ENCODE results near the gene CDKAL1.

The CDKAL1 gene

DNA sequence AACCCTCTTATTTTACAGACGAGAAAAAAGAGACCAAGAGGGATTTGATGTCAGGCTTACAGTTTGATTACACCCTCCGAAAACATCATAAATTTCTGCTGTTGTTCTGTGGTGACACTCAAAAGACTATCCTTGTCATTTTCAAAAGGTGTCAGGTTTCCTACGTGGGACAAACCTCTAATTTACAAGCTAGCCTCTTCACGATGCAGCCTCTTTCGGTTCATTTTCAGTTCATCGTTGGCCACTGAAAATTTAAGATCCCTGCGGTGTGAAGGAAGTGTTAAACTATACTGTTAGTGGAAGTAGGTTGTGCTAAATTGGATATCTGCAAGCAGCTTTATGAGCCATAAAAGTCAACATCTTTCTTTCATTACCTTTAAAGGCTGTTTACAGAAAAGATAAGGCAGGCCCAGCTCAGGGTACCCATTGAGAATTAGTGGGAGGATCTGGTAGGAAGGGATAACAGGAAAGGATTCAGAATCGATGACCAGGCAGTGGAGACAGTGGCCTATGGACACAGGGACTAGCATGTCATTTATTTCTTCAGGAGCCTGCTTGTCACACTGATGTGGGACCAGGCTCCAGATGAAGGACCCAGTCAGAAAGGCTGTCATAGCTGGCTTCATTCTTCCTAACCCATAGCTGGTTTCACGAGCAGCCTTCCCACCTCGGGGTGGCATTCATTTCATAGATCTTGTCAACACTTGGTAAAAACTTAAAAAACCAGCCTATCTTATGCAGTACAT, 730.2 kb downstream of the CDKAL1 start:
- DNase-seq (ENCODE audit: extremely low read depth in 1 of 2, low read depth in 1 of 2): no peak

DNA sequence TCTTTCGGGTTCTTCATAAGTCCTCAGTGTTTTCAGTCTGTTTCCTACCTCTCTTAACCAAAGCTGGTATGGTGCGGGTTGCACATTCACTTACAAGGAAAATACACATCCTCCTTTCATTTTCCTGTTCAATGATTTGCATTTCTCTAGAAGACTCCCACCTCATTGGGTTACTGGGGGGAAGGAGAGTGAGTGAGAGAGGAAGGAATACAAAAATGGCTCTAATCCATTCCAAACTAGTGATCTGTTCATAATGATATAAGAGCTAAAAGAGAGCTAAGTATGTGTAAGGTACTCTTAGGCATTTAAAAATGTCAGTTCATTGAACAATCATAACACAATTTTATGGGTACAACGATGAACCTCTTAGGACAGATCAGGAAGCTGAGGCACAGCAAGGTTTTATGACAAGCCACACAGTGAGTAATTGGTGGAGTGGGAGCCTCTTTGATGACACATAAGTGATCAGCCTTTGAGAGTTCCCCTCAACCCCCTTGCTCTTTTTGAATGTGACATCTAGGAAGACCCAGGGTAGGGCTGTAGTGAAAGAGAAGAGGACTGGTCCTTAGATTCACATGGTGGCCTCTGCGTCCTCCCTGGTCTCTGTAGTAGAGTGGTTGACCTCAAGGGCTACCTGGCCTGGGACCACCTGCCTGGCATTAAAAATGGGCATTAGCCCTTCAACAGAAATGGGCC, 730.9 kb downstream of the CDKAL1 start:
- no peak for DNase-seq (ENCODE audit: extremely low read depth in 1 of 2, low read depth in 1 of 2)

DNA sequence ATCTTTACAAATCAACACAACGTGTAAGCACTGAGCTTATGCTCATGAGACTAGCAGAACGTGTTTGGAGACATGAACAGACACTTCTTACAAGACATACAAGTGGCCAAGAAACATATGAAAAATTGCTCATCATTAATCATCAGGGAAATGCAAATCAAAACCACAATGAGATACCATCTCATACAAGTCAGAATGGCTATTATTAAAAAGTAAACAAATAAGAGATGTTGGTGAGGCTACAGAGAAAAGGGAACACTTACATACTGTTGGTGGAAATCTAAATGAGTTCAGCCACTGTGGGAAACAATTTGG, 731.4 kb downstream of the CDKAL1 start:
- no peak for DNase-seq (ENCODE audit: extremely low read depth in 1 of 2, low read depth in 1 of 2)

DNA sequence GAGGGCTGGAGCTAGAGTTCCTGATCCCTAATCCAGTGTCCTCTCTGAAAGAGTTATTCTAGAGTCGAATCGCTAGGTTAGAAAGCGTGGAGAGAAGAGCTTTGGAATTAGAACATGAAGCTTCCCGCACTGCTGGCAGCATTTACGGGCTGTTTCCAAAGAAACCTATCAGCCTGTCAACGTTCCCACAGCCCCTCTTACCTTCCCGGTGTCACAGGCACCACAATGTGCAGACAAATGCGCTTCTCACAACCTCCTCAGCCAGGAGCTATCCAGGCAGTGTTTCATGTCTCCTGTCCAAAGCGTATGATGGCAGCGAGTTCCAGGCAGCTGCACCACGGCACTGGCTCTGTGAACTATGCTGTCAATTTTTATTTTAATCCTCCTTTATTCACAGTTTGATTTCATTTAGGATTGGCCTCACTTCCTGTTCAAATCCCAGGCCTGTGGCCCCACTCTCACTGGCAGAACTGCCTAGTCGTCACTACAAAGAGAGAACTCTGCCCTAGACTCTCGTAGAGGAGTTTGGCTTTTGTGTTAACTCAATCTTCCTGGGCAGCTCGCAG, 736.5 kb downstream of the CDKAL1 start:
- no peak for DNase-seq (ENCODE audit: extremely low read depth in 1 of 2, low read depth in 1 of 2)

GRCh38 chr6:21271428-21272155, 737.3 kb downstream of the CDKAL1 start:
- DNase-seq (ENCODE audit: extremely low read depth in 1 of 2, low read depth in 1 of 2): no peak

- no peak for DNase-seq (ENCODE audit: extremely low read depth in 1 of 2, low read depth in 1 of 2)
Measured at GRCh38 chr6:21273451-21273850, 739.2 kb downstream of the CDKAL1 start.

- DNase-seq (ENCODE audit: extremely low read depth in 1 of 2, low read depth in 1 of 2): no peak
Measured at GRCh38 chr6:21274851-21275250, 740.6 kb downstream of the CDKAL1 start.

DNA sequence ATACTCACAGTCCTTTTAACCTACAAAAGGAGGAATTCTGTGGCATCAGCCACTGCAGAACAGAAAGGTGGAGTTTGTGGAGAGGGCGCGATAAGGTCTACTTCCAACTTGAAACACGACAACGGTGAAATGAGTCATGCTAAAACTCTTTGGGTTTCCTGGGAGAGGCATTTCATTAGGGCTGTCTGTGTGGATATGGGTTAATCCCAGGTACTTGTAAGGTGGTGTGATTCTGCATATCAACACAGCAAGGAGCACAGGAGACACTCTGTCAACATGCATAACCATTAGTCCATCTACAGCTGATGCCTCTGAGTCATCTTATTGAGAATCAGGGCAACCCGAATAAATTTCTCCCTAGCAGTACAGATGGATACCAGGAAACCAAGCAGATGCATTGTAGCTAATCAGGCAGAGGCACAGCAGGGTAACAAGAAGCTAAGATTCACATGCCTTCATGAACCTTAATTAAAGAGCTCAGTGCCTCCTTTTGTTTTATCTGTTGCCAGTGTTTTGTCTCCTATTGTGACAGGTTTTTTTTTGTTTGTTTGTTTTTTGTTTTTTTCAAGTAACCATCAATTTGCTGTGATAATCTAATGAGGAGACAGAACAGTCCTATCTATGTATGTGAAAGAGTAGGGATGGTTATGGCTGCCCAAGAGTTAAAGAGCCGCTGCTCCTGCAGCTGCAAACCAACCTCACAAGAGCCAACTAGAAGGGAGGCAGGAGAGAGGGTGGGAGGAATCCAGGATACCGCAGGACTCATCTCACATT, 743.5 kb downstream of the CDKAL1 start:
- no peak for DNase-seq (ENCODE audit: extremely low read depth in 1 of 2, low read depth in 1 of 2)

DNA sequence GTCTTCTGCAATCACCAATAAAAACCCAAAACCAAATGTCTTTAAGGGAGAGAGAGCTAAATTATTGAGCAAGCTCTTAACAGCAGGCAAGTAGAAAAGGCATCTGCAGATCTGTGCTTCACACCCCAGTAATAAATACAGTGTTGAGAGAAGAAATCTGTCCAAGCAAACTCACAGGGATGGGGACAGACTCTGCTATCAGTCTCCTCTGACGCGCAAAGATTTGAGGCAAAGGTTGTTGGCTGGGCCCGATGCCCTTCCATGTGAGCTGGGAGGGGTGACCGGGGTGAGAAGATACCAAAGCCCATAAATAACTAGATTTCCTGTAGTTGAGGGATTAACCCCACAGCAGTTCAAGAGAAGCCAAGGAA, 744.1 kb downstream of the CDKAL1 start:
- DNase-seq (ENCODE audit: extremely low read depth in 1 of 2, low read depth in 1 of 2): no peak

- no peak for DNase-seq (ENCODE audit: extremely low read depth in 1 of 2, low read depth in 1 of 2)
Measured at GRCh38 chr6:21279619-21280018, 745.4 kb downstream of the CDKAL1 start.

- no peak for DNase-seq (ENCODE audit: extremely low read depth in 1 of 2, low read depth in 1 of 2)
Measured at GRCh38 chr6:21281366-21281765, 747.1 kb downstream of the CDKAL1 start.

Measured in activated CD8-positive, alpha-beta memory T cell treated with anti-CD3 and anti-CD28 coated beads for 1 hour (primary cell).